ENCODE measurements around the gene CHRNA4. TPM values are rescaled to one million over a fixed set of nuclear protein-coding genes. Genes with fewer than 3 reads are reported as not detected.

CHRNA4 gene
- total and polyA plus RNA-seq, 2 of the 13 experiments (the other 11 are each of a cell fraction or from before 2014, with no cell fraction given) = not detected

GRCh38 chr20:63311833-63312243 is 49.3 kb downstream of the CHRNA4 start (continued):
- no peak for TF ChIP-seq KIAA2018 (CRISPR knock-in tag; IDR thresholded peaks at IDR 0.05; ENCODE audit: borderline replicate concordance)
- no peak for TF ChIP-seq RXRA (CRISPR knock-in tag; IDR thresholded peaks at IDR 0.05)

GRCh38 chr20:63311186-63311832 is 49.8 kb downstream of the CHRNA4 start:
- Histone ChIP-seq H3K4me3 (replicated peaks in 1 of 3; ENCODE audit: insufficient read depth in 1 of 3, low read depth in 2 of 3, low read length in 3 of 3) (no peak overlapping the region), H2AFZ (ENCODE audit: low read length) (no peak overlapping the region), H3K9me3 (ENCODE audit: low read length) (no peaks in the 10 kb centered on the region), H3K4me1 (ENCODE audit: insufficient read depth, low read length) (no peaks in the 10 kb centered on the region), H4K20me1 (ENCODE audit: insufficient read depth, low read length) (peaks cover 14% of the 10 kb centered on the region; the same call in 1 of the 2 replicates), H3K36me3 (replicated peaks in 1 of 2; ENCODE audit: control insufficient read depth in 1 of 2, insufficient read depth in 2 of 2, low read length in 2 of 2) (no peaks in the 10 kb centered on the region), H3K4me2 (ENCODE audit: low read depth, low read length) (no peak overlapping the region), H3K27ac (ENCODE audit: extremely low read length, insufficient read depth, low read length) (no peak overlapping the region), H3K79me2 (ENCODE audit: insufficient read depth, low read length) (no peaks in the 10 kb centered on the region), H3K27me3 (ENCODE audit: control insufficient read depth in 1 of 2, insufficient read depth in 2 of 2, low read length in 2 of 2) (peaks cover 25 to 74% of the 10 kb centered on the region in 2 experiments), H3K9ac (ENCODE audit: insufficient read depth, low read depth, low read length) (no peak overlapping the region)
- intact Hi-C loops (cut with micrococcal nuclease; ENCODE audit: unreplicated experiment) = no loop called here
- ATAC-seq = no peak
- in situ Hi-C loops (cut with HindIII; ENCODE audit: extremely low pct_ligation_motif_present, low pct_unique_long_range_greater_than_20kb) = no loop called here
- BruUV-seq (replicated peaks) = no TSS peak
- ChIA-PET CTCF (ENCODE audit: low intra/inter-chr PET ratio, low total read pairs) (interaction anchor here (2.5 to 3.4 kb wide), 2 partner anchors 67 to 71 kb away, joined by 18 to 69 read pairs; no protein-coding TSS in a partner anchor), POLR2A (no interaction called here)
- DNase-seq (ENCODE audit: low spot score) = no peak
- WGBS (ENCODE audit: low lambda C conversion rate) = 18% methylated on average over 26 of the region's 29 CpGs
- no peak for FAIRE-seq
- TF ChIP-seq ZNF768 (CRISPR knock-in tag; IDR thresholded peaks at IDR 0.05) (no peak), ZNF562 (CRISPR knock-in tag; IDR thresholded peaks at IDR 0.05; ENCODE audit: borderline replicate concordance) (no peak), SMAD1 (CRISPR knock-in tag; IDR thresholded peaks at IDR 0.05; ENCODE audit: borderline replicate concordance, low read depth) (no peak)
